Activated B cell treated with CpG ODN at 0.5 μM for 24 hours (primary cell): ENCODE data around the gene ADAP2. TPM values are rescaled to one million over a fixed set of nuclear protein-coding genes. Genes with fewer than 3 reads are reported as not detected.
A peak's percentile ranks its signal among the peaks of the same experiment; 100 is the strongest.

ENCODE experiments used
- ATAC-seq: fragments of 200-7000 bp; cut with Tn5 transposase; one replicate; pipeline ENCODE4 v1.10.0; 2021; ENCODE audit warnings: low read depth, mild to moderate bottlenecking, moderate library complexity
- CTCF ChIA-PET: fragments of 350-600 bp; sonication (Branson Sonifier 250); formaldehyde crosslinking; loops from one replicate; lab custom pipeline; 2021; ENCODE audit warnings: antibody characterized with exemption; lab: Charles Lee
- POLR2A ChIA-PET: fragments of 350-600 bp; sonication (Branson Sonifier 250); formaldehyde crosslinking; loops from one replicate; lab custom pipeline; 2021; ENCODE audit warnings: antibody characterized with exemption; lab: Charles Lee
- DNase-seq: peaks from one replicate; pipeline ENCODE4 v3.0.0; 2022
- H3K27ac Mint-ChIP-seq: one replicate; pipeline ENCODE4 v1.8.0; 2020; ENCODE audit warnings: mixed read lengths
- H3K27me3 Mint-ChIP-seq: one replicate; pipeline ENCODE4 v1.8.0; 2021; ENCODE audit warnings: mixed read lengths
- H3K36me3 Mint-ChIP-seq: one replicate; pipeline ENCODE4 v1.8.0; 2021; ENCODE audit warnings: low read depth, mixed read lengths
- H3K4me1 Mint-ChIP-seq: one replicate; pipeline ENCODE4 v1.8.0; 2021; ENCODE audit warnings: mixed read lengths
- H3K4me3 Mint-ChIP-seq: one replicate; pipeline ENCODE4 v1.8.0; 2020; ENCODE audit warnings: mild to moderate bottlenecking, mixed read lengths
- H3K9me3 Mint-ChIP-seq: one replicate; pipeline ENCODE4 v1.8.0; 2020; ENCODE audit warnings: mixed read lengths
- intact Hi-C: fragments of 100-400 bp; cut with micrococcal nuclease; formaldehyde crosslinking; loops from one replicate; pipeline ENCODE4 v1.15.1; 2024
- total RNA-seq: library from RNA; stranded (reverse); gene quantifications from 2 replicates; pipeline ENCODE4 v1.2.3, GENCODE V29; 2022
- TF ChIP-seq, protein P1 (sequence below): fragments of 200-600 bp; IDR thresholded peaks from one replicate; pipeline ENCODE4 v1.8.0; 2022; ENCODE audit warnings: antibody characterized with exemption, mild to moderate bottlenecking

ADAP2 gene
- total RNA-seq, 1 donor from 2014 or later: 16.9 TPM

DNA sequence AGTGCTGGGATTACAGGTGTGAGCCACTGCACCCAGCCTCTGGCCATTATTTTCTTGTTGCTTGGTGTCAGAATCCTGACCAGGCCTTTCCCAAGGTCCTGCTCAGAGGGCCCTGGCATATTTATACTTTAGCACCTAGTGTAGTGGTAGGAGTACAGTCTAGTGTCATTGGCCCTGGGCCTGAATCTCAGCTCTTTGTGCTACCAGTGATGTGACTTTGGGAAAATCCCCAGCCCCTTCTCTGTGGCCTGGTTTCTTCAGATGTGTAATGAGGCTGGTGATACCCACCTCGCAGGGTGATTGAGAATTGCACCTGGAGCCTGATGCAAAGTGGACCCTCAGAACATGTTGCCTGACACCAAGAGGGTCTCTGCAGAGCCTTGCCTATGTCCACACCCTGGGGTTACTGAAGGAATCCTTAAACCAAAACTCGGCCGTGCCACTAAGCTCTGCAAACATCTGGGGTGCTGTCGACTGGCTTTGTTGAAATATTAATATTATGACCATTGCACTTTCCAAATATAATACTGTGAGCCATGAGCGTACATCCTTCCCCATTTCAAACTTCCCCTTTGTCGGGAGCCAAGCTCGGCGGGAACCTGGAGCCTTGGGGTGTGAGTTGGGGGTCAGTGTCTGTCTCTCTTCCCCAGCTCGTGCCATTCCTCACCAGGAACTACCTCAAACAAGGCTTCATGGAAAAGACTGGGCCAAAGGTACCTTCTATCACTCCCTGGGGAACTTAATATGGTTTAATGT lies 31.1 kb downstream of the ADAP2 start:
- peak overlapping the region; percentile 66 for H3K4me3 Mint-ChIP-seq
- DNase-seq (no peak), ATAC-seq (peak; percentile 66)
- H3K27ac Mint-ChIP-seq: peak overlapping the region; percentile 87
- peaks cover 2% of the 10 kb centered on the region for H3K36me3 Mint-ChIP-seq
- H3K4me1 Mint-ChIP-seq: peaks cover 68% of the 10 kb centered on the region
- CTCF ChIA-PET: interaction anchor here (1.5 kb wide), 1 partner anchor 13 kb away, joined by 3 read pairs; no protein-coding TSS in a partner anchor
- H3K9me3 Mint-ChIP-seq: no peaks in the 10 kb centered on the region
- POLR2A ChIA-PET: interaction anchor here (0.6 to 3.2 kb wide), 6 partner anchors 8 to 46 kb away, joined by 3 to 38 read pairs (median 7); partner anchors contain the start of genes RNF135 and TEFM
- TF ChIP-seq, protein P1, sequence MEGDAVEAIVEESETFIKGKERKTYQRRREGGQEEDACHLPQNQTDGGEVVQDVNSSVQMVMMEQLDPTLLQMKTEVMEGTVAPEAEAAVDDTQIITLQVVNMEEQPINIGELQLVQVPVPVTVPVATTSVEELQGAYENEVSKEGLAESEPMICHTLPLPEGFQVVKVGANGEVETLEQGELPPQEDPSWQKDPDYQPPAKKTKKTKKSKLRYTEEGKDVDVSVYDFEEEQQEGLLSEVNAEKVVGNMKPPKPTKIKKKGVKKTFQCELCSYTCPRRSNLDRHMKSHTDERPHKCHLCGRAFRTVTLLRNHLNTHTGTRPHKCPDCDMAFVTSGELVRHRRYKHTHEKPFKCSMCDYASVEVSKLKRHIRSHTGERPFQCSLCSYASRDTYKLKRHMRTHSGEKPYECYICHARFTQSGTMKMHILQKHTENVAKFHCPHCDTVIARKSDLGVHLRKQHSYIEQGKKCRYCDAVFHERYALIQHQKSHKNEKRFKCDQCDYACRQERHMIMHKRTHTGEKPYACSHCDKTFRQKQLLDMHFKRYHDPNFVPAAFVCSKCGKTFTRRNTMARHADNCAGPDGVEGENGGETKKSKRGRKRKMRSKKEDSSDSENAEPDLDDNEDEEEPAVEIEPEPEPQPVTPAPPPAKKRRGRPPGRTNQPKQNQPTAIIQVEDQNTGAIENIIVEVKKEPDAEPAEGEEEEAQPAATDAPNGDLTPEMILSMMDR: no peak
- intact Hi-C loops: no loop called here
- H3K27me3 Mint-ChIP-seq: no peaks in the 10 kb centered on the region

DNA sequence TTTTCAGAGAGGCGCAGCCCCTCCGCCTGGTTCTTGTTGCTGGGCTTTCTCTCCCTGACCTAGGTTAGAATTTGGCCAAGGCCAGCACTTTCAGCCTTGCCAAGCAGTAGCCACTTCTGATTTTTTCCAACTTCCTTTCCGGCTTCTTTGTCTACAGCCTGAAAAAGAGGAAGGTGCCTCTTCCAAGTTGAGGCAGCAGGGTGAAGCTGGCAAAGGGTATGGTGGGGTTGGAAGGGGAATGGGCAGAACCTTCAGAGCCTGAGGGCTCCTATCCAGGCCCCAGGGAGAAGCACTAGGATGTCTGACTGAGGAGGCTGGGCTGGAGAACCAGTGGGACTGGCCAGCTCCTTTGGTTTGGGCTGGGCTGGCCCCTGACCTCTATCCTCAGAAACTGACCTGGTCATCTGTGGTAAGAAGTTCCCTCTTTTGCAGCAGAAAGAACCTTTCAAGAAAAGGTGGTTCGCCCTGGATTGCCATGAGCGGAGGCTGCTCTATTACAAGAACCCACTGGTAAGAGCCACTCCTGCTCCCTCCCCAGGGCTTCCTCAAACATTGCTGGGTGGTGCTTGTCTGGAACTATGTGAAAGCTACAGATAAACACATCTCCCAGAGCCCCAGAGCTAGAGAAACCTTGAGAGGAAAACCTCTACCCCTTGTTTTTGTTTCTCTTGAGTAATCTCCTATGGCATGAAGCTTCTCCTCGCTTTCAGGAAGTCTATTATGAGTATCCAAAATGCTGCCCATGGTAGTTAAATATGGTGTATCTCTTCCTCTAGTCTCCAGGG lies 32.5 kb downstream of the ADAP2 start:
- TF ChIP-seq, protein P1: no peak
- H3K27me3 Mint-ChIP-seq: no peaks in the 10 kb centered on the region
- H3K4me3 Mint-ChIP-seq: no peak overlapping the region
- CTCF ChIA-PET: no interaction called here
- no peak for DNase-seq
- intact Hi-C loops: loop anchor here (1.0 kb wide), 1 partner anchor 15 kb away; no protein-coding TSS in a partner anchor
- POLR2A ChIA-PET: interaction anchor here (0.7 to 1.8 kb wide), 5 partner anchors 8 to 1025 kb away, joined by 3 to 13 read pairs (median 4); partner anchors contain the start of gene RNF135
- peak overlapping the region; percentile 87 for H3K27ac Mint-ChIP-seq
- ATAC-seq: no peak
- no peaks in the 10 kb centered on the region for H3K9me3 Mint-ChIP-seq
- H3K36me3 Mint-ChIP-seq: peaks cover 2% of the 10 kb centered on the region
- peaks cover 82% of the 10 kb centered on the region for H3K4me1 Mint-ChIP-seq

DNA sequence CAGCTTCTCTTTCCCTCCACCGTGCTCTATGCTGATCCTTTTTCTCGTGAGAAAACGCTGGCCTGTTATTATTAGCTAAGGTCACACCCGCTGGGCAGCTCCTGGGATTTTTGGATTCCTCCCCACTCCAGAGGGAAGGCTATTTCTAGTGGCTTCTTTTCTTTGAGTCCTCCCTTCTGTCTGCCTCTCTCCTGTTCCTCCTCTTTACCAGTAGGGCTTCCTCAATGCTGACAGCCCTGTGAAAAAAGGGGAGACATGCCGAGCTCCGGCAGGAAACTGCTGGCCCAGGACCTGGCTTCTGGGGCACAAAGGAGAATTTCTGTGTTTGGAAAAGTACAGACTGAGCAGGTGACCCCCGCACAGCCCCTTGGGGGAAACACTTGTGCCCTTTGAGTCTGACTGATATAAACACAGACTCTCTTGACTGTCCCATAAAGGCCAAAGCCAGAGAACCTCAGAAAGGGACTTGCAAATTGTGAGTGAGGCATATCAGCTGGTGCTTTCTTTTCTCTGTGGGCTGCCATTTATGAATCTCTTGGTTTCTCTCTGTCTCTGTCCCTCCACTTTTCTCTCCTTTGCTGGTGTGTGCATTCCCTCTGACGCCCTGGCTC lies 35.1 kb downstream of the ADAP2 start:
- Mint-ChIP-seq H3K36me3 (no peaks in the 10 kb centered on the region), H3K27me3 (no peaks in the 10 kb centered on the region), H3K27ac (peak overlapping the region; percentile 91), H3K4me1 (peaks cover 90% of the 10 kb centered on the region), H3K4me3 (no peak overlapping the region), H3K9me3 (no peaks in the 10 kb centered on the region)
- TF ChIP-seq, protein P1: no peak
- ATAC-seq: no peak
- ChIA-PET CTCF (interaction anchor here (1.1 kb wide), 1 partner anchor 39 kb away, joined by 3 read pairs; no protein-coding TSS in a partner anchor), POLR2A (interaction anchor here (1.5 to 6.7 kb wide), 4 partner anchors 13 to 51 kb away, joined by 3 to 121 read pairs (median 4); partner anchors contain the start of genes ADAP2, RNF135 and TEFM)
- DNase-seq: no peak
- intact Hi-C loops: no loop called here

DNA sequence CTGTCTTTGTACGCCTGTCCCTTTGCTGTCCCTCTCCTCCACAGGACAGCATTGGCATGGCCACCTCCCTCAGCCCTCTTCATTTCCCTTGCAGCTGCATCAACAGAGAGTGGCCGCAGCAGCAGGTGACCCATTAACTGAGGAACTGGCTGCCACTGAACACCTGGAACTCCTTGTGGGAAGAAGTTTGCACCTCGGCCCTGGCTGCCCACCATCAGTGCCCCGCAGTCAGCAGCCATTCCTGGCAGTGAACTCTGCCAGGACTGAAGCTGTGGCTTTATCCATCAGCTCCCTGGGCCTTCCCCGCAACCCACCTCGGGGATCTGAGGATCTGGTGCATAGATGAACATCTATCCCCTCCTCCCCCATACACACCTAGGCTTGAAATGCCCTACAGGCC lies 36.0 kb downstream of the ADAP2 start:
- H3K27ac Mint-ChIP-seq: peak overlapping the region; percentile 91
- no peaks in the 10 kb centered on the region for H3K27me3 Mint-ChIP-seq
- TF ChIP-seq, protein P1: no peak
- peaks cover 90% of the 10 kb centered on the region for H3K4me1 Mint-ChIP-seq
- intact Hi-C loops: loop anchor here (1.0 to 2.0 kb wide), 2 partner anchors 11 to 51 kb away; partner anchors contain the start of gene TEFM
- CTCF ChIA-PET: interaction anchor here (1.1 kb wide), 1 partner anchor 40 kb away, joined by 3 read pairs; no protein-coding TSS in a partner anchor
- POLR2A ChIA-PET: interaction anchor here (1.2 to 6.7 kb wide), 4 partner anchors 12 to 51 kb away, joined by 3 to 121 read pairs (median 4); partner anchors contain the start of genes ADAP2 and RNF135
- ATAC-seq (no peak), DNase-seq (no peak)
- H3K9me3 Mint-ChIP-seq: no peaks in the 10 kb centered on the region
- no peaks in the 10 kb centered on the region for H3K36me3 Mint-ChIP-seq
- H3K4me3 Mint-ChIP-seq: peak overlapping the region; percentile 70
